Measurements from ENCODE around the gene SPNS2.
A peak's percentile ranks its signal among the peaks of the same experiment; 100 is the strongest.

The SPNS2 gene

DNA sequence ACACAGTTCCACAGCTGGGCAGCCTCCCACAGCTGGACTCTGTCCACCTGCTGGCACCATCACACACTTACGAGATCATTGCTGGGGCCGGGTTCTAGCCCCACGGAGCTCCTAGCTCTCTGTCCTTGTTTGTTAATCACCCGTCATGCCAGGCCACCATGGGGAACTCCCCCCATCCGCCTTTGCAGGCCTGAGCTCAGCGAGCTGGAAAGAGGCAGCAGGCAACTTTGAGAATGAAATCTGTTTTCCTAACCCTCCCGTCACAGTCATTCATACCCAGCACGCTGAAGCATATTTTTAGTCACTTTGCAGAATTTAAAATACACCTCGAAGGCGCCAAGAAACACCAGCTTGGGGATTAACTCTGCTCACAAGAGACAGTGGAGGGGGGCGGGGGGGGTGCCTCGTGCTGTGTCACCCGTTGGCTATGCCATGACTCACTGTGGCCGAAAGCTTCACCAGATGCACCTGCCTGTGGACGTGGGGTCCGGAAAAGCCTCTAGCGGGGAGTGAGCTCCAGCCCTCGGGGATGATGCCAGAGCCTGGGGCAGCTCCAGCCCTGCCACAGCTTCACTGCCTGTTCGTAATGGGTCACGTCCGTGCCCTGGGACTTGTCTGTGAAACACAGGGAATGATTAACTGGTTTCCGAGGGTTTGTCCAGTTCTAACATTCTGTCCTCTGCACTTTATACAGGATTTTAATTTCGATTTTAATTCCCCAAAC, 1.4 kb upstream of the SPNS2 start:
- TF ChIP-seq, protein P1, sequence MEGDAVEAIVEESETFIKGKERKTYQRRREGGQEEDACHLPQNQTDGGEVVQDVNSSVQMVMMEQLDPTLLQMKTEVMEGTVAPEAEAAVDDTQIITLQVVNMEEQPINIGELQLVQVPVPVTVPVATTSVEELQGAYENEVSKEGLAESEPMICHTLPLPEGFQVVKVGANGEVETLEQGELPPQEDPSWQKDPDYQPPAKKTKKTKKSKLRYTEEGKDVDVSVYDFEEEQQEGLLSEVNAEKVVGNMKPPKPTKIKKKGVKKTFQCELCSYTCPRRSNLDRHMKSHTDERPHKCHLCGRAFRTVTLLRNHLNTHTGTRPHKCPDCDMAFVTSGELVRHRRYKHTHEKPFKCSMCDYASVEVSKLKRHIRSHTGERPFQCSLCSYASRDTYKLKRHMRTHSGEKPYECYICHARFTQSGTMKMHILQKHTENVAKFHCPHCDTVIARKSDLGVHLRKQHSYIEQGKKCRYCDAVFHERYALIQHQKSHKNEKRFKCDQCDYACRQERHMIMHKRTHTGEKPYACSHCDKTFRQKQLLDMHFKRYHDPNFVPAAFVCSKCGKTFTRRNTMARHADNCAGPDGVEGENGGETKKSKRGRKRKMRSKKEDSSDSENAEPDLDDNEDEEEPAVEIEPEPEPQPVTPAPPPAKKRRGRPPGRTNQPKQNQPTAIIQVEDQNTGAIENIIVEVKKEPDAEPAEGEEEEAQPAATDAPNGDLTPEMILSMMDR (IDR thresholded peaks at IDR 0.05; ENCODE audit: control extremely low read depth, extremely low read depth, low read depth, missing control alignments): no peak
- CTCF ChIA-PET: interaction anchor here (1.1 kb wide), 1 partner anchor 14 kb away, joined by 3 read pairs; no protein-coding TSS in a partner anchor
- POLR2A ChIA-PET: no interaction called here

DNA sequence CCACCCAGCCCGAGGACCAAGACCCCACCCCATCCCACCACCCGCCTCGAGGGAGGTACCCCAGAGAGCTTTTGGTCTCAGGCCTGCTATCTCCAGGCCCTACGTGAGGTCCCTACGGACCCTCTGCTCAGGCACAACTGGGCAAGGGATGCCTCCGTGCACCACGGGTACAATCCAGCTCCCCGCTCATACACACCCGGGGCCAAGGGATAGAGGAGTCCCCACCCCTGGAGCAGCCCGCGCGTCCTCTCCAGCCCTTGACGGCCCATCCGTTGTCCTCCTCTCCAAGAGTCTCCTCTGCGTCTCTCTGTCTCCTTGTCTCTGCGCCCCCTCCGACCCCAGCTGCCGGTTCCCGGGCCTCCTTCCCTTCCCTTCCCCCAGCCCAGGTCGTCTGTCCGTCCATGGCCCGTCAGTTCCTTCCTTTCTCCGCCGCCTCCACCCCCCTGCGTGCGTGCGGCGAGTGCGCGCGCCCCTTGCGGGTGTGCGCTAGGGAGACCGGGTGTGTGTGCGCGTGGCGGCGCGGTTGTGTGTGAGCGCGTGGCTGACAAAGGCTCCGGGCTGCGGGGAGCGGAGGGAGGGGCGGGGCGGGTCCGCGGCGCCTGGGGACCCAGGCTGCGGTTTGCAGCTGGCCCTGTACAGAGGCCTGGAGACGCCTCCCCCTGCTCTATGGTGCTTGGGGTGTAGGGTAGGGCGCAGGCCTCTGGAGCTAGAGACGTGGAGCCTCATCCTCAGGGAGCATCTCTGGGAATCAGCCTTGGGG, 930 bp downstream of the SPNS2 start:
- DNase-seq (ENCODE audit: extremely low spot score): no peak
- ChIA-PET CTCF (no interaction called here), POLR2A (no interaction called here)
- TF ChIP-seq, protein P1 (IDR thresholded peaks at IDR 0.05; ENCODE audit: control extremely low read depth, extremely low read depth, low read depth, missing control alignments): no peak

More for the DNA sequence above, 1.4 kb upstream of the SPNS2 start:
- peak; percentile 53 for DNase-seq (ENCODE audit: extremely low spot score)

DNA sequence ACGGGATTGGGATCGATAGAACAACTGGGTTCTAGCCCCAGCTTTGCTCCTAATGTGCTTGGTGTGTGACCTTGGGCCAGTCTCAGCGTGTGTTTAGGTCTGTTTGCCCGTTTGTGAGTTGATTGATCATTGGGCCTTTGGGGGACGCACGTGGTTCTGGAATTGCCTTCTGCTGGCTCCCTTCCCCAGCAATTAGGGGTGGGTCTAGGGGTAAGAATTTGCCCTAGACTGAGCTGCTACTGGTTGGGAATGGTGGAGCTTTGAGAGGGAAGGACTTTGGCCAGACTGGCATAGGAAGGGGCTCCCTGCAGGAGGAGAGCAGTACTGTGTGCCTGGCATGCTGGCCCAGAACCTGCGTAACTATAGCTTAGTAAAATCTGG, 1.5 kb downstream of the SPNS2 start:
- ChIA-PET POLR2A (no interaction called here), CTCF (no interaction called here)
- TF ChIP-seq, protein P1 (IDR thresholded peaks at IDR 0.05; ENCODE audit: control extremely low read depth, extremely low read depth, low read depth, missing control alignments): no peak
- no peak for DNase-seq (ENCODE audit: extremely low spot score)

GRCh38 chr17:4501295-4501949, 2.7 kb downstream of the SPNS2 start:
- TF ChIP-seq, protein P1 (IDR thresholded peaks at IDR 0.05; ENCODE audit: control extremely low read depth, extremely low read depth, low read depth, missing control alignments): no peak
- ChIA-PET CTCF (no interaction called here), POLR2A (no interaction called here)
- no peak for DNase-seq (ENCODE audit: extremely low spot score)

GRCh38 chr17:4502466-4503154, 3.9 kb downstream of the SPNS2 start:
- POLR2A ChIA-PET: no interaction called here
- no peak for DNase-seq (ENCODE audit: extremely low spot score)
- CTCF ChIA-PET: no interaction called here
- TF ChIP-seq, protein P1 (IDR thresholded peaks at IDR 0.05; ENCODE audit: control extremely low read depth, extremely low read depth, low read depth, missing control alignments): no peak

Data from GM10248 (cell line).